HepG2 (cell line): Measurements from ENCODE around the gene ZNF189. TPM values are rescaled to one million over a fixed set of nuclear protein-coding genes. Genes with fewer than 3 reads are reported as not detected.

Experiments used
- CHD2 ChIP-seq: IDR thresholded peaks from 2 replicates; pipeline ENCODE4 v1.6.1; 2011; ENCODE audit warnings: low read depth, low read length, improper control_type of control experiment
- DRAP1 ChIP-seq: IDR thresholded peaks from 2 replicates; pipeline ENCODE4 v1.6.1; 2016; ENCODE audit warnings: missing genetic modification reagents, missing compliant biosample characterization
- ERF ChIP-seq: IDR thresholded peaks from 2 replicates; pipeline ENCODE4 v1.6.1; 2018; ENCODE audit warnings: missing biosample characterization, missing genetic modification reagents
- FOXA3 ChIP-seq: IDR thresholded peaks from 2 replicates; pipeline ENCODE4 v1.6.1; 2016; ENCODE audit warnings: missing genetic modification reagents, missing compliant biosample characterization
- HOXA3 ChIP-seq: sonication (generic); formaldehyde crosslinking; IDR thresholded peaks from 2 replicates; pipeline ENCODE4 v1.5.0; 2020; ENCODE audit warnings: missing genetic modification reagents
- IKZF4 ChIP-seq: sonication (generic); formaldehyde crosslinking; IDR thresholded peaks from 2 replicates; pipeline ENCODE4 v1.5.1; 2020; ENCODE audit warnings: borderline replicate concordance, mild to moderate bottlenecking, low read depth, missing genetic modification reagents; ENCODE audit errors: not compliant biosample characterization
- KDM5A ChIP-seq: fragments of 200-600 bp; sonication (generic); IDR thresholded peaks from 2 replicates; pipeline ENCODE4 v1.7.0; 2018; ENCODE audit warnings: antibody characterized with exemption, mild to moderate bottlenecking, low read length, borderline replicate concordance
- MTF1 ChIP-seq: sonication (generic); formaldehyde crosslinking; IDR thresholded peaks from 2 replicates; pipeline ENCODE4 v1.5.0; 2020; ENCODE audit warnings: missing genetic modification reagents
- NCOA1 ChIP-seq: sonication (generic); formaldehyde crosslinking; IDR thresholded peaks from 2 replicates; pipeline ENCODE4 v1.9.0; 2021; ENCODE audit warnings: missing genetic modification reagents
- POLR2AphosphoS5 ChIP-seq: IDR thresholded peaks from 2 replicates; pipeline ENCODE4 v1.6.1; 2012; ENCODE audit warnings: low read depth, low read length
- RAD21 ChIP-seq: fragments of 450-650 bp; formaldehyde crosslinking; IDR thresholded peaks from 2 replicates; pipeline ENCODE4 v1.5.0; 2020; ENCODE audit warnings: mild to moderate bottlenecking
- RBM22 ChIP-seq: fragments of 200-400 bp; formaldehyde crosslinking; optimal IDR thresholded peaks from 2 replicates; pipeline ENCODE3; 2017; ENCODE audit warnings: mild to moderate bottlenecking, low read length, moderate library complexity
- SRSF1 ChIP-seq: fragments of 200-400 bp; formaldehyde crosslinking; optimal IDR thresholded peaks from 2 replicates; pipeline ENCODE3; 2017; ENCODE audit warnings: mild to moderate bottlenecking, low read depth, low read length, moderate library complexity
- SUZ12 ChIP-seq: fragments of 150-350 bp; IDR thresholded peaks from 2 replicates; pipeline ENCODE4 v1.6.1; 2014; ENCODE audit warnings: low read depth, low read length
- TBX2 ChIP-seq: sonication (generic); formaldehyde crosslinking; IDR thresholded peaks from 2 replicates; pipeline ENCODE4 v1.5.0; 2020; ENCODE audit warnings: missing genetic modification reagents, mild to moderate bottlenecking, borderline replicate concordance
- TOE1 ChIP-seq: sonication (generic); formaldehyde crosslinking; IDR thresholded peaks from 2 replicates; pipeline ENCODE4 v1.4.0; 2020; ENCODE audit warnings: mild to moderate bottlenecking, missing genetic modification reagents
- TP53 ChIP-seq: sonication (generic); formaldehyde crosslinking; conservative IDR thresholded peaks from 2 replicates; pipeline ENCODE4 v1.4.0; 2020; ENCODE audit warnings: missing genetic modification reagents
- XBP1 ChIP-seq: sonication (generic); formaldehyde crosslinking; IDR thresholded peaks from 2 replicates; pipeline ENCODE4 v1.5.0; 2020; ENCODE audit warnings: missing genetic modification reagents
- ZMYM3 ChIP-seq: sonication (generic); formaldehyde crosslinking; IDR thresholded peaks from 2 replicates; pipeline ENCODE4 v1.5.1; 2020; ENCODE audit warnings: mild to moderate bottlenecking, missing genetic modification reagents
- ZNF274 ChIP-seq: sonication (generic); formaldehyde crosslinking; IDR thresholded peaks from 2 replicates; pipeline ENCODE4 v1.5.1; 2020; ENCODE audit warnings: mild to moderate bottlenecking, missing genetic modification reagents
- ZNF281 ChIP-seq: sonication (generic); formaldehyde crosslinking; IDR thresholded peaks from 2 replicates; pipeline ENCODE4 v1.4.0; 2020; ENCODE audit warnings: missing genetic modification reagents, borderline replicate concordance
- ZNF333 ChIP-seq: sonication (generic); formaldehyde crosslinking; IDR thresholded peaks from 2 replicates; pipeline ENCODE4 v1.4.0; 2020; ENCODE audit warnings: mild to moderate bottlenecking, missing genetic modification reagents, borderline replicate concordance
- ZNF451 ChIP-seq: sonication (generic); formaldehyde crosslinking; IDR thresholded peaks from 2 replicates; pipeline ENCODE4 v1.5.0; 2020; ENCODE audit warnings: mild to moderate bottlenecking, missing genetic modification reagents
- ZNF629 ChIP-seq: sonication (generic); formaldehyde crosslinking; conservative IDR thresholded peaks from 2 replicates; pipeline ENCODE4 v1.5.0; 2020; ENCODE audit warnings: missing genetic modification reagents
- ZNF784 ChIP-seq: sonication (generic); formaldehyde crosslinking; IDR thresholded peaks from 2 replicates; pipeline ENCODE4 v1.5.1; 2020; ENCODE audit warnings: missing genetic modification reagents, mild to moderate bottlenecking, borderline replicate concordance
- ZNF792 ChIP-seq: IDR thresholded peaks from 2 replicates; pipeline ENCODE4 v1.6.1; 2016
- polyA plus RNA-seq, 8 experiments: library from polyadenylated mRNA; depleted of rRNA in 3 of 8; stranded (reverse) in 7 of 8; unstranded in 1 of 8; fragments of >200 nt; fragmentation: Illumina TruSeq in 4 of 8; extraction: Trizol in 4 of 8; gene quantifications; 2 replicates each; pipeline versions ENCODE4 v1.2.1 to v1.2.3, GENCODE V29; 2011 to 2016; ENCODE audit warnings: low read depth in 4 of 8, missing spikeins in 1 of 8, mixed read lengths in 1 of 8; ENCODE audit not compliant: insufficient read depth in 1 of 8
- total RNA-seq, 5 experiments: library from RNA; depleted of rRNA; stranded (reverse); fragments of >200 nt; fragmentation: Illumina TruSeq; extraction: Trizol; gene quantifications; 2 replicates each; pipeline ENCODE4 v1.2.3, GENCODE V29; 2016; ENCODE audit warnings: low read depth in 1 of 5
- TF ChIP-seq, protein P1 (sequence below): sonication (generic); formaldehyde crosslinking; IDR thresholded peaks from 2 replicates; pipeline ENCODE4 v1.5.0; 2020; ENCODE audit warnings: mild to moderate bottlenecking, missing genetic modification reagents, borderline replicate concordance

Gene ZNF189
- total and polyA plus RNA-seq, 2 of the 13 experiments (the other 11 are each of a cell fraction or from before 2014, with no cell fraction given): 8.4 to 50.0 TPM

- TF ChIP-seq SRSF1: no peak
- no peak for TF ChIP-seq ZNF333 (CRISPR knock-in tag)
- TF ChIP-seq TP53: no peak
- no peak for TF ChIP-seq CHD2
- TF ChIP-seq ZNF451 (CRISPR knock-in tag): no peak
- TF ChIP-seq FOXA3: peak; percentile 35
- TF ChIP-seq ERF (CRISPR knock-in tag): peak; percentile 34; the same call in 1 of the 2 replicates
- no peak; the same call in none of the 2 replicates for TF ChIP-seq POLR2AphosphoS5
- TF ChIP-seq ZMYM3 (CRISPR knock-in tag): peak; percentile 65; the same call in 1 of the 2 replicates
- TF ChIP-seq RBM22: no peak
- no peak for TF ChIP-seq ZNF281 (CRISPR knock-in tag)
- TF ChIP-seq TOE1: 0 out of 2 replicates have a peak, but pooled peaks have one; percentile 30
- no peak for TF ChIP-seq ZNF274
- no peak for TF ChIP-seq ZNF784
- no peak for TF ChIP-seq SUZ12
- TF ChIP-seq ZNF792 (CRISPR knock-in tag): no peak
- TF ChIP-seq, protein P1, sequence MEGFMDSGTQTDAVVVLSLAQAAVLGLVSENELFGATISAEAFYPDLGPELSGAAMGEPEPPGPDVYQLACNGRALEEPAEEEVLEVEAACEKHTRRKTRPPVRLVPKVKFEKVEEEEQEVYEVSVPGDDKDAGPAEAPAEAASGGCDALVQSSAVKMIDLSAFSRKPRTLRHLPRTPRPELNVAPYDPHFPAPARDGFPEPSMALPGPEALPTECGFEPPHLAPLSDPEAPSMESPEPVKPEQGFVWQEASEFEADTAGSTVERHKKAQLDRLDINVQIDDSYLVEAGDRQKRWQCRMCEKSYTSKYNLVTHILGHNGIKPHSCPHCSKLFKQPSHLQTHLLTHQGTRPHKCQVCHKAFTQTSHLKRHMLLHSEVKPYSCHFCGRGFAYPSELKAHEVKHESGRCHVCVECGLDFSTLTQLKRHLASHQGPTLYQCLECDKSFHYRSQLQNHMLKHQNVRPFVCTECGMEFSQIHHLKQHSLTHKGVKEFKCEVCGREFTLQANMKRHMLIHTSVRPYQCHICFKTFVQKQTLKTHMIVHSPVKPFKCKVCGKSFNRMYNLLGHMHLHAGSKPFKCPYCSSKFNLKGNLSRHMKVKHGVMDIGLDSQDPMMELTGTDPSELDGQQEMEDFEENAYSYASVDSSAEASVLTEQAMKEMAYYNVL: peak; percentile 90
- 0 out of 2 replicates have a peak, but pooled peaks have one; percentile 42 for TF ChIP-seq NCOA1
- TF ChIP-seq TBX2: peak; percentile 52
- TF ChIP-seq MTF1 (CRISPR knock-in tag): no peak
- no peak for TF ChIP-seq RAD21 (CRISPR knock-in tag)
- TF ChIP-seq DRAP1 (CRISPR knock-in tag): peak; percentile 61; the same call in 1 of the 2 replicates
- TF ChIP-seq HOXA3: no peak
- TF ChIP-seq XBP1: no peak
- TF ChIP-seq KDM5A: peak; percentile 59; the same call in 1 of the 2 replicates
- no peak; the same call in 1 of the 2 replicates for TF ChIP-seq ZNF629 (CRISPR knock-in tag)
- no peak for TF ChIP-seq IKZF4
These were observed 46.8 kb downstream of the ZNF189 start (continued) for GRCh38 chr9:101445353-101446029.
